ENCODE results near the gene PDLIM4.

PDLIM4 gene

GRCh38 chr5:132254321-132254977 is 3.0 kb upstream of the PDLIM4 start:
- DNase-seq = no peak

GRCh38 chr5:132256086-132256782 is 1.3 kb upstream of the PDLIM4 start:
- no peak for DNase-seq

GRCh38 chr5:132256783-132257130 is 739 bp upstream of the PDLIM4 start:
- no peak for DNase-seq

GRCh38 chr5:132258102-132259068 is 889 bp downstream of the PDLIM4 start:
- no peak for DNase-seq

- DNase-seq = no peak
Measured at GRCh38 chr5:132259069-132259851, 1.8 kb downstream of the PDLIM4 start.

GRCh38 chr5:132260051-132260450 is 2.6 kb downstream of the PDLIM4 start:
- no peak for DNase-seq

GRCh38 chr5:132260714-132261551 is 3.4 kb downstream of the PDLIM4 start:
- no peak for DNase-seq

GRCh38 chr5:132261881-132262845 is 4.7 kb downstream of the PDLIM4 start:
- no peak for DNase-seq

- DNase-seq = no peak
Measured at GRCh38 chr5:132262882-132263547, 5.5 kb downstream of the PDLIM4 start.

- no peak for DNase-seq
Measured at GRCh38 chr5:132263548-132264261, 6.2 kb downstream of the PDLIM4 start.

- no peak for DNase-seq
Measured at GRCh38 chr5:132264546-132265335, 7.2 kb downstream of the PDLIM4 start.

- DNase-seq = no peak
Measured at GRCh38 chr5:132265336-132266030, 8.0 kb downstream of the PDLIM4 start.

GRCh38 chr5:132266031-132266835 is 8.7 kb downstream of the PDLIM4 start:
- DNase-seq = no peak

GRCh38 chr5:132266836-132267160 is 9.3 kb downstream of the PDLIM4 start:
- DNase-seq = no peak

- no peak for DNase-seq
Measured at GRCh38 chr5:132267166-132267739, 9.8 kb downstream of the PDLIM4 start.

GRCh38 chr5:132267931-132268768 is 10.7 kb downstream of the PDLIM4 start:
- DNase-seq = no peak
